A673 (cell line): ENCODE results near the gene PHACTR3.

Experiments used
- CTCF ChIP-seq: fragments of 300-800, 200-600 bp; sonication (generic); conservative IDR thresholded peaks from 2 replicates; pipeline ENCODE4 v1.5.1; 2017; ENCODE audit warnings: low read depth, mild to moderate bottlenecking, antibody characterized with exemption, low read length, moderate library complexity, mixed read lengths
- EZH2 ChIP-seq: fragments of 200-600 bp; sonication (generic); IDR thresholded peaks from 2 replicates; pipeline ENCODE4 v1.6.1; 2017; ENCODE audit warnings: borderline replicate concordance, low read depth, mild to moderate bottlenecking, mixed read lengths, antibody characterized with exemption, low read length; ENCODE audit not compliant: poor library complexity, severe bottlenecking

- TF ChIP-seq CTCF: no peak
- no peak for TF ChIP-seq EZH2
Observed at GRCh38 chr20:59794555-59794954, 190.2 kb downstream of the PHACTR3 start.
